Panc1 (cell line): ENCODE data around the gene TRIM29. TPM values are rescaled to one million over a fixed set of nuclear protein-coding genes. Genes with fewer than 3 reads are reported as not detected.

Source experiments
- ATAC-seq: fragments of 200-7000 bp; cut with Tn5 transposase; 2 replicates; pipeline ENCODE4 v1.9.1; 2020; ENCODE audit warnings: mild to moderate bottlenecking, moderate library complexity
- BruUV-seq: library from RNA; stranded (reverse); fragments of 400-500 nt; replicated peaks from 2 replicates; lab custom pipeline; 2021; lab: Mats Ljungman, UMichigan
- CTCF ChIA-PET: fragments of 300-600 bp; sonication (Branson Sonifier 250); formaldehyde crosslinking; loops from one replicate; lab custom pipeline; 2022; ENCODE audit warnings: antibody characterized with exemption; lab: Charles Lee
- POLR2A ChIA-PET: fragments of 300-600 bp; sonication (Branson Sonifier 250); formaldehyde crosslinking; loops from one replicate; lab custom pipeline; 2022; ENCODE audit warnings: antibody characterized with exemption; lab: Charles Lee
- DNase-seq: peaks from one replicate; pipeline ENCODE4 v3.0.0-alpha.2; 2010; ENCODE audit warnings: low read depth, low spot score
- H3K27ac ChIP-seq: 2 replicates; pipeline ENCODE4 v1.5.1; 2011; ENCODE audit warnings: mild to moderate bottlenecking, low read length, inconsistent platforms
- H3K27me3 ChIP-seq: fragments of 200-500 bp; sonication (Bioruptor generic); 2 replicates; pipeline ENCODE4 v1.6.0; 2014; ENCODE audit warnings: low read length, inconsistent platforms; ENCODE audit not compliant: control insufficient read depth, insufficient read depth
- H3K36me3 ChIP-seq: fragments of 200-500 bp; sonication (Bioruptor generic); 2 replicates; pipeline ENCODE4 v1.5.1; 2014; ENCODE audit warnings: inconsistent platforms, mild to moderate bottlenecking, low read length, moderate library complexity; ENCODE audit not compliant: control insufficient read depth, insufficient read depth
- H3K4me1 ChIP-seq: 2 replicates; pipeline ENCODE4 v1.5.1; 2011; ENCODE audit warnings: inconsistent platforms, mild to moderate bottlenecking, low read length, moderate library complexity; ENCODE audit not compliant: control insufficient read depth, insufficient read depth
- H3K4me3 ChIP-seq, 2 experiments: 2 replicates each; pipeline ENCODE4 v1.5.1; 2011 to 2012; ENCODE audit warnings: low read depth in 2 of 2, low read length in 2 of 2, mild to moderate bottlenecking in 2 of 2, inconsistent platforms in 1 of 2, moderate library complexity in 1 of 2
- H3K9me3 ChIP-seq: fragments of 200-500 bp; sonication (Bioruptor generic); 2 replicates; pipeline ENCODE4 v1.5.1; 2014; ENCODE audit warnings: low read depth, mild to moderate bottlenecking, inconsistent platforms, low read length, moderate library complexity; ENCODE audit not compliant: control insufficient read depth, insufficient read depth
- CTCF ChIP-seq: fragments of 450-650 bp; IDR thresholded peaks from 2 replicates; pipeline ENCODE4 v1.5.1; 2017; ENCODE audit warnings: mild to moderate bottlenecking
- POLR2AphosphoS5 ChIP-seq: IDR thresholded peaks from 2 replicates; pipeline ENCODE4 v1.6.1; 2012; ENCODE audit warnings: mild to moderate bottlenecking, low read depth, low read length, moderate library complexity
- SIN3A ChIP-seq: IDR thresholded peaks from 2 replicates; pipeline ENCODE4 v1.6.1; 2012; ENCODE audit warnings: low read depth, mild to moderate bottlenecking, low read length, moderate library complexity, borderline replicate concordance; ENCODE audit not compliant: insufficient read depth
- TCF7L2 ChIP-seq: IDR thresholded peaks from 2 replicates; pipeline ENCODE4 v1.6.1; 2011; ENCODE audit warnings: mild to moderate bottlenecking, low read depth, low read length, inconsistent platforms
- in situ Hi-C: cut with HindIII; loops from 2 replicates; pipeline ENCODE4 v1.10.0; 2016; ENCODE audit warnings: low sequenced_read_pairs, low pct_unique_long_range_greater_than_20kb
- intact Hi-C: fragments of 100-400 bp; cut with micrococcal nuclease; formaldehyde crosslinking; loops from one replicate; pipeline ENCODE4 v1.10.0; 2022; ENCODE audit not compliant: unreplicated experiment
- total RNA-seq: library from RNA; stranded (reverse); gene quantifications from one replicate; pipeline ENCODE4 v1.2.1, GENCODE V29; 2021; ENCODE audit not compliant: unreplicated experiment
- TF ChIP-seq, protein P1 (sequence below), 2 experiments: IDR thresholded peaks; 2 replicates each; pipeline ENCODE4 v1.6.1; 2011 to 2012; ENCODE audit warnings: low read depth in 2 of 2, control low read depth in 1 of 2, low read length in 1 of 2, mild to moderate bottlenecking in 1 of 2, moderate library complexity in 1 of 2; ENCODE audit not compliant: insufficient read depth in 1 of 2

Gene TRIM29
- total RNA-seq, 1 experiment from 2014 or later: 0.64 TPM

GRCh38 chr11:120067438-120068113 lies 70.3 kb downstream of the TRIM29 start:
- no peak for TF ChIP-seq CTCF
- Histone ChIP-seq H3K4me3 (no peak overlapping the region), H3K27me3 (peaks cover 19% of the 10 kb centered on the region), H3K36me3 (no peaks in the 10 kb centered on the region), H3K27ac (no peak overlapping the region), H3K9me3 (no peaks in the 10 kb centered on the region), H3K4me1 (no peaks in the 10 kb centered on the region)
- ChIA-PET CTCF (interaction anchor here (0.6 kb wide), 1 partner anchor 20 kb away, joined by 7 read pairs; no protein-coding TSS in a partner anchor), POLR2A (no interaction called here)
- no TSS peak for BruUV-seq
- ATAC-seq: no peak
- intact Hi-C loops (no loop called here), in situ Hi-C loops (no loop called here)
- no peak for DNase-seq

GRCh38 chr11:120066738-120067437 lies 71.0 kb downstream of the TRIM29 start:
- BruUV-seq: no TSS peak
- H3K36me3 ChIP-seq: no peaks in the 10 kb centered on the region
- DNase-seq (no peak), ATAC-seq (no peak)
- in situ Hi-C loops: no loop called here
- ChIA-PET POLR2A (no interaction called here), CTCF (interaction anchor here (0.6 kb wide), 1 partner anchor 19 kb away, joined by 7 read pairs; no protein-coding TSS in a partner anchor)
- H3K27ac ChIP-seq: no peak overlapping the region
- no peaks in the 10 kb centered on the region for H3K9me3 ChIP-seq
- TF ChIP-seq SIN3A (no peak), TCF7L2 (no peak), POLR2AphosphoS5 (no peak), CTCF (no peak)
- TF ChIP-seq, protein P1, sequence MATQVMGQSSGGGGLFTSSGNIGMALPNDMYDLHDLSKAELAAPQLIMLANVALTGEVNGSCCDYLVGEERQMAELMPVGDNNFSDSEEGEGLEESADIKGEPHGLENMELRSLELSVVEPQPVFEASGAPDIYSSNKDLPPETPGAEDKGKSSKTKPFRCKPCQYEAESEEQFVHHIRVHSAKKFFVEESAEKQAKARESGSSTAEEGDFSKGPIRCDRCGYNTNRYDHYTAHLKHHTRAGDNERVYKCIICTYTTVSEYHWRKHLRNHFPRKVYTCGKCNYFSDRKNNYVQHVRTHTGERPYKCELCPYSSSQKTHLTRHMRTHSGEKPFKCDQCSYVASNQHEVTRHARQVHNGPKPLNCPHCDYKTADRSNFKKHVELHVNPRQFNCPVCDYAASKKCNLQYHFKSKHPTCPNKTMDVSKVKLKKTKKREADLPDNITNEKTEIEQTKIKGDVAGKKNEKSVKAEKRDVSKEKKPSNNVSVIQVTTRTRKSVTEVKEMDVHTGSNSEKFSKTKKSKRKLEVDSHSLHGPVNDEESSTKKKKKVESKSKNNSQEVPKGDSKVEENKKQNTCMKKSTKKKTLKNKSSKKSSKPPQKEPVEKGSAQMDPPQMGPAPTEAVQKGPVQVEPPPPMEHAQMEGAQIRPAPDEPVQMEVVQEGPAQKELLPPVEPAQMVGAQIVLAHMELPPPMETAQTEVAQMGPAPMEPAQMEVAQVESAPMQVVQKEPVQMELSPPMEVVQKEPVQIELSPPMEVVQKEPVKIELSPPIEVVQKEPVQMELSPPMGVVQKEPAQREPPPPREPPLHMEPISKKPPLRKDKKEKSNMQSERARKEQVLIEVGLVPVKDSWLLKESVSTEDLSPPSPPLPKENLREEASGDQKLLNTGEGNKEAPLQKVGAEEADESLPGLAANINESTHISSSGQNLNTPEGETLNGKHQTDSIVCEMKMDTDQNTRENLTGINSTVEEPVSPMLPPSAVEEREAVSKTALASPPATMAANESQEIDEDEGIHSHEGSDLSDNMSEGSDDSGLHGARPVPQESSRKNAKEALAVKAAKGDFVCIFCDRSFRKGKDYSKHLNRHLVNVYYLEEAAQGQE (IDR thresholded peaks at IDR 0.05; ENCODE audit: insufficient read depth in 1 of 2, low read depth in 2 of 2, low read length in 1 of 2): no peak
- H3K4me1 ChIP-seq: no peaks in the 10 kb centered on the region
- no peak overlapping the region for H3K4me3 ChIP-seq
- intact Hi-C loops: no loop called here
- H3K27me3 ChIP-seq: peaks cover 19% of the 10 kb centered on the region
